GM12878 (cell line): ENCODE data around the gene AMN1. TPM values are rescaled to one million over a fixed set of nuclear protein-coding genes. Genes with fewer than 3 reads are reported as not detected.
"Not testable (repeated sequence)": the region's sequence is repeated elsewhere in the genome, so short reads cannot be mapped to it uniquely, and the experiment has no call there.

Experiments used
- ATAC-seq: fragments of 200-7000 bp; cut with Tn5 transposase; 3 replicates; pipeline ENCODE4 v1.9.1; 2020; ENCODE audit warnings: mild to moderate bottlenecking, moderate library complexity
- BruUV-seq: library from RNA; stranded (reverse); fragments of 400-500 nt; replicated peaks from 2 replicates; lab custom pipeline; 2021; lab: Mats Ljungman, UMichigan
- CTCF ChIA-PET: fragments of 300-600 bp; sonication (Branson Sonifier 250); formaldehyde crosslinking; extraction: SDS; loops from one replicate; lab custom pipeline; 2021; ENCODE audit warnings: inconsistent platforms; lab: Yijun Ruan, JAX
- POLR2A ChIA-PET: fragments of 350-600 bp; formaldehyde crosslinking; extraction: SDS; loops from one replicate; lab custom pipeline; 2021; ENCODE audit warnings: inconsistent platforms; lab: Charles Lee
- RAD21 ChIA-PET: fragments of 300-600 bp; sonication (Branson Sonifier 250); formaldehyde crosslinking; loops from one replicate; lab custom pipeline; 2023; ENCODE audit warnings: antibody characterized with exemption; ENCODE audit not compliant: unreplicated experiment; lab: Charles Lee
- SMC1A ChIA-PET: fragments of 300-600 bp; sonication (Branson Sonifier 250); formaldehyde crosslinking; loops from one replicate; lab custom pipeline; 2023; ENCODE audit not compliant: unreplicated experiment, uncharacterized antibody; lab: Charles Lee
- DNase-seq: peaks from one replicate; pipeline ENCODE4 v3.0.0-alpha.2; 2011; ENCODE audit warnings: low read depth, low spot score
- FAIRE-seq: peaks from 3 replicates; lab custom pipeline; 2011; peaks lifted over from hg19 to GRCh38; lab: Jason Lieb, UNC
- H2AFZ ChIP-seq: 2 replicates; pipeline ENCODE4 v1.6.0; 2011; ENCODE audit warnings: low read depth, low read length, control low read depth; ENCODE audit not compliant: control insufficient read depth
- H3K27ac ChIP-seq: 2 replicates; pipeline ENCODE4 v1.5.1; 2011; ENCODE audit warnings: control low read depth; ENCODE audit not compliant: control insufficient read depth, insufficient read depth
- H3K27me3 ChIP-seq, 2 experiments: replicated peaks in 1 of 2; 2 replicates each; pipeline versions ENCODE4 v1.6.0 to v1.6.1; 2011; ENCODE audit warnings: low read length in 1 of 2; ENCODE audit not compliant: control insufficient read depth in 2 of 2, insufficient read depth in 2 of 2
- H3K36me3 ChIP-seq, 2 experiments: 2 replicates each; pipeline ENCODE4 v1.5.1; 2011; ENCODE audit warnings: low read length in 1 of 2; ENCODE audit not compliant: control insufficient read depth in 2 of 2, insufficient read depth in 2 of 2
- H3K4me1 ChIP-seq: 2 replicates; pipeline ENCODE4 v1.6.1; 2011; ENCODE audit warnings: mild to moderate bottlenecking, low read length, moderate library complexity, mixed read lengths; ENCODE audit not compliant: control insufficient read depth, insufficient read depth
- H3K4me2 ChIP-seq: 2 replicates; pipeline ENCODE4 v1.6.0; 2011; ENCODE audit warnings: control low read depth; ENCODE audit not compliant: control insufficient read depth, insufficient read depth
- H3K4me3 ChIP-seq: fragments of 200-600 bp; sonication (generic); 2 replicates; pipeline ENCODE4 v1.5.1; 2016
- H3K79me2 ChIP-seq: 2 replicates; pipeline ENCODE4 v1.6.0; 2011; ENCODE audit warnings: low read length; ENCODE audit not compliant: control insufficient read depth, insufficient read depth
- H3K9ac ChIP-seq: 2 replicates; pipeline ENCODE4 v1.8.0; 2011; ENCODE audit warnings: low read length, control low read depth, mixed read lengths; ENCODE audit not compliant: control insufficient read depth, insufficient read depth
- H3K9me3 ChIP-seq: replicated peaks from 3 replicates; pipeline ENCODE4 v1.5.1; 2011; ENCODE audit warnings: mild to moderate bottlenecking, low read length; ENCODE audit not compliant: control insufficient read depth, insufficient read depth
- H4K20me1 ChIP-seq: 2 replicates; pipeline ENCODE4 v1.6.0; 2011; ENCODE audit not compliant: control insufficient read depth, insufficient read depth
- IKZF2 ChIP-seq, 2 experiments: fragments of 450-650 bp; IDR thresholded peaks; 2 replicates each; pipeline ENCODE4 v1.6.1; 2017; ENCODE audit warnings: mild to moderate bottlenecking in 2 of 2, moderate library complexity in 2 of 2
- MYB ChIP-seq: fragments of 150-350 bp; IDR thresholded peaks from 2 replicates; pipeline ENCODE4 v1.6.1; 2014; ENCODE audit warnings: mild to moderate bottlenecking, low read depth, low read length, borderline replicate concordance
- MYC ChIP-seq: IDR thresholded peaks from 2 replicates; pipeline ENCODE4 v1.6.1; 2011; ENCODE audit warnings: mild to moderate bottlenecking, low read length, moderate library complexity, inconsistent platforms; ENCODE audit not compliant: insufficient read depth, insufficient replicate concordance, insufficient read length, severe bottlenecking
- NR2C2 ChIP-seq: IDR thresholded peaks from 2 replicates; pipeline ENCODE4 v1.6.1; 2011; ENCODE audit warnings: borderline replicate concordance, low read depth; ENCODE audit not compliant: control insufficient read depth, insufficient read length
- PML ChIP-seq: IDR thresholded peaks from 2 replicates; pipeline ENCODE4 v1.6.1; 2012; ENCODE audit warnings: low read length, inconsistent platforms
- SKIL ChIP-seq: fragments of 450-650 bp; IDR thresholded peaks from 2 replicates; pipeline ENCODE4 v1.6.1; 2017; ENCODE audit warnings: mild to moderate bottlenecking, low read depth, inconsistent platforms; ENCODE audit not compliant: poor library complexity, severe bottlenecking
- WGBS: methylation state at CpG from one replicate; pipeline ENCODE4 v1.1.6; 2016; ENCODE audit warnings: low lambda C conversion rate; ENCODE audit not compliant: insufficient replicate concordance, insufficient coverage; ENCODE audit errors: missing lambda C conversion rate; 5-methylcytosine and 5-hydroxymethylcytosine counted together
- in situ Hi-C: fragments of 300-500 bp; cut with MboI; formaldehyde crosslinking; loops from 9 replicates; pipeline ENCODE4 v1.14.3; 2018; ENCODE audit warnings: mixed read lengths
- intact Hi-C: fragments of 100-400 bp; cut with micrococcal nuclease; formaldehyde crosslinking; loops from one replicate; pipeline ENCODE4 v1.14.2; 2022; ENCODE audit not compliant: unreplicated experiment
- polyA plus RNA-seq, 11 experiments: library from polyadenylated mRNA; depleted of rRNA in 4 of 11; unstranded in 6 of 11; stranded (reverse) in 5 of 11; fragments of >200 nt; fragmentation: Nextera tagmentation in 4 of 11; fragmentation: Illumina TruSeq in 1 of 11; extraction: Ambion mirVana in 4 of 11; extraction: Trizol in 1 of 11; gene quantifications; 1 replicate in 1 of 11; 2 replicates in 10 of 11; pipeline versions ENCODE4 v1.2.1 to v1.2.3, GENCODE V29; 2011 to 2016; ENCODE audit warnings: inconsistent platforms in 2 of 11, missing spikeins in 2 of 11, low read depth in 1 of 11
- total RNA-seq, 4 experiments: library from RNA; depleted of rRNA in 3 of 4; stranded (reverse); fragments of >200 nt in 3 of 4; fragmentation: Illumina TruSeq in 1 of 4; extraction: Trizol in 1 of 4; gene quantifications; 2 replicates each; pipeline versions ENCODE4 v1.2.1 to v1.2.3, GENCODE V29; 2013 to 2021

Gene AMN1
- total and polyA plus RNA-seq, 10 of the 15 experiments (the other 5 are each of a cell fraction or from before 2014, with no cell fraction given), result 5.4 to 19.3 (median 9.3) TPM

GRCh38 chr12:31722580-31722979 is 6.2 kb downstream of the AMN1 start (continued):
- TF ChIP-seq SKIL (no peak), IKZF2 (IDR thresholded peaks at IDR 0.05) (no peak), PML (no peak), MYC (no peak), MYB (no peak), NR2C2 (no peak)

- peaks cover 29% of the 10 kb centered on the region for H3K4me1 ChIP-seq
Observed at GRCh38 chr12:31718542-31719198, 10.2 kb downstream of the AMN1 start.

GRCh38 chr12:31716998-31717397 is 11.8 kb downstream of the AMN1 start:
- H3K27me3 ChIP-seq, CTCF ChIA-PET, H4K20me1 ChIP-seq, H3K27ac ChIP-seq, in situ Hi-C loops, DNase-seq, H3K9me3 ChIP-seq, POLR2A ChIA-PET, H3K9ac ChIP-seq, H3K4me3 ChIP-seq, BruUV-seq, FAIRE-seq, intact Hi-C loops, H3K79me2 ChIP-seq, H2AFZ ChIP-seq, ATAC-seq, H3K36me3 ChIP-seq, H3K4me2 ChIP-seq: not testable (repeated sequence)
- WGBS, result 89% methylated on average over 4 of the region's 4 CpGs
- peaks cover 15% of the 10 kb centered on the region for H3K4me1 ChIP-seq
- ChIA-PET SMC1A (interaction anchor here (0.7 to 2.9 kb wide), 2 partner anchors 30 to 528 kb away, joined by 3 to 20 read pairs; no protein-coding TSS in a partner anchor), RAD21 (interaction anchor here (3.1 kb wide), 1 partner anchor 11 kb away, joined by 25 read pairs; the partner anchor contains the start of gene AMN1)

More at GRCh38 chr12:31718542-31719198, 10.2 kb downstream of the AMN1 start:
- H3K4me3 ChIP-seq, POLR2A ChIA-PET, H2AFZ ChIP-seq, CTCF ChIA-PET, H3K9ac ChIP-seq, H3K27ac ChIP-seq, in situ Hi-C loops, H4K20me1 ChIP-seq, H3K79me2 ChIP-seq, FAIRE-seq, ATAC-seq, H3K27me3 ChIP-seq, RAD21 ChIA-PET, H3K4me2 ChIP-seq, intact Hi-C loops, BruUV-seq, H3K9me3 ChIP-seq, DNase-seq, H3K36me3 ChIP-seq: not testable (repeated sequence)
- SMC1A ChIA-PET, result interaction anchor here (1.4 to 2.5 kb wide), 2 partner anchors 10 to 14 kb away, joined by 4 to 6 read pairs; partner anchors contain the start of gene AMN1
- WGBS, result 93% methylated on average over 15 of the region's 15 CpGs
